Esophagus muscularis mucosa (tissue), 4 donors: ENCODE measurements around the gene PRDX1. TPM values are rescaled to one million over a fixed set of nuclear protein-coding genes. Genes with fewer than 3 reads are reported as not detected.

ENCODE experiments used
- DNase-seq: peaks from one replicate; pipeline ENCODE4 v3.0.0-alpha.2; 2017; ENCODE audit errors: extremely low spot score
- H3K27ac ChIP-seq, 4 donors: fragments of 200-600 bp; sonication (generic); replicated peaks in 1 of 4; 1 replicate in 3 of 4; 2 replicates in 1 of 4; pipeline ENCODE4 v1.5.1; 2016 to 2019; ENCODE audit warnings: mild to moderate bottlenecking in 1 of 4
- H3K27me3 ChIP-seq, 4 donors: fragments of 200-600 bp; sonication (generic); one replicate each; pipeline versions ENCODE4 v1.5.1 to v1.6.0; 2016 to 2019
- H3K36me3 ChIP-seq, 4 donors: fragments of 200-600 bp; sonication (generic); one replicate each; pipeline ENCODE4 v1.5.1; 2016 to 2019
- H3K4me1 ChIP-seq, 4 donors: fragments of 200-600 bp; sonication (generic); one replicate each; pipeline ENCODE4 v1.5.1; 2016 to 2019
- H3K4me3 ChIP-seq, 4 donors: fragments of 200-600 bp; sonication (generic); 1 replicate in 2 of 4; 2 replicates in 2 of 4; pipeline ENCODE4 v1.5.1; 2016 to 2019; ENCODE audit warnings: mild to moderate bottlenecking in 4 of 4, moderate library complexity in 1 of 4
- H3K9me3 ChIP-seq, 4 donors: fragments of 200-600 bp; sonication (generic); 1 replicate in 3 of 4; 2 replicates in 1 of 4; pipeline ENCODE4 v1.5.1; 2016 to 2019
- EP300 ChIP-seq: sonication (generic); formaldehyde crosslinking; IDR thresholded peaks from one replicate; pipeline ENCODE4 v1.6.1; 2017; ENCODE audit warnings: antibody characterized with exemption
- POLR2A ChIP-seq: fragments of 450-650 bp; IDR thresholded peaks from one replicate; pipeline ENCODE4 v1.6.1; 2017; ENCODE audit warnings: antibody characterized with exemption, moderate library complexity, mild to moderate bottlenecking, low read depth
- POLR2AphosphoS5 ChIP-seq, 2 donors: sonication (generic); formaldehyde crosslinking; IDR thresholded peaks; one replicate each; pipeline ENCODE4 v1.6.1; 2017; ENCODE audit warnings: antibody characterized with exemption in 2 of 2
- WGBS: methylation state at CpG from one replicate; pipeline ENCODE4 v1.1.5; 2018; 5-methylcytosine and 5-hydroxymethylcytosine counted together
- intact Hi-C: fragments of 100-400 bp; cut with DNase I; formaldehyde crosslinking; loops from one replicate; pipeline ENCODE4 v1.15.1; 2023
- total RNA-seq, 4 donors: library from RNA; depleted of rRNA; stranded (reverse); fragments of >200 nt; gene quantifications; one replicate each; pipeline versions ENCODE4 v1.1.0 to v1.2.1, GENCODE V29; 2016
- TF ChIP-seq, protein P1 (sequence below), 3 experiments: fragments of 200-600 bp in 2 of 3; fragments of 450-650 bp in 1 of 3; sonication (generic) in 2 of 3; IDR thresholded peaks; one replicate each; pipeline ENCODE4 v1.5.1; 2017 to 2019; ENCODE audit warnings: antibody characterized with exemption in 3 of 3, mild to moderate bottlenecking in 2 of 3, moderate library complexity in 1 of 3

PRDX1 gene
- total RNA-seq, 4 donors from 2014 or later, result 244 to 349 (median 321) TPM

DNA sequence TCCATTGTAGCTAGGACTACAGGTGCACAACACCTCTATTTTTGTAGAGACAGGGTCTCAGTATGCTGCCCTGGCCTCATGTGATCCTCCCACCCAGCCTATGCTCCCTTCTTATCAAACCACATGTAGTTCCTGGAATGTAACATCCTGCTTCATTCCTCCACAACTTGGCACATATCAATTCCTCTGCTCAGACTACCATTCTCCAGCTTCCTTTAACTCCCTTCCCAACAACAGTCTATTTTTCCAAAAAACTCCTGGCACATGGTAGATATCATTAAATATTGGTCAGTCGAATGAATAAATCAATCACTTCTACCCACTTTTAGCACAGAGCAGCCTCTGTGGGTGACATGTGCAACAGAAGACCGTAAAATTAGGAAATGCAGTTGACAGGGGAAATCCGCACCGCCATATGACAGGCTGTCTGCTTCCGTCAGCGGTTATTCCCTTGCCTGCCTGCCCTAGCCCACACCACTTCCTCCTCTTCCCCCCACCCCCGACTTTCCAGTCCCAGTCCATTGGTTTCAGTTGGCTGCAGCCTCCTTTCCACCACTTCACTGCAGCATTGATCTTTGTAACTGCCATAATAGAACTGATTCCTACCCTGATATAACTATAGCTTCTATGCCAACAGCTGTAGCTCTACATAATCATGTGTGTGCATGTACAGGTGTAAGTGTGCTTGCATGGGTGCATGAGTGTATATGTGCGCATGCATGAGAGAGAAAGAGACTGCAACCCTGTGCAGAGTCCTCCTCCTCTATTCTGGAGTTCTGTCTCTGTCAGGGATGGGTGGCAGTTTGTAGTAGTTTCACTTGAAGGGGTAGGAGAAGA is 22.1 kb upstream of the PRDX1 start:
- Histone ChIP-seq H3K36me3 (no peaks in the 10 kb centered on the region), H3K4me1 (peaks cover 0 to 17% (median 8%) of the 10 kb centered on the region in 4 donors), H3K4me3 (no peak overlapping the region), H3K9me3 (no peaks in the 10 kb centered on the region), H3K27me3 (peaks cover 0 to 6% (median 0%) of the 10 kb centered on the region in 4 donors), H3K27ac (peak overlapping the region in 1 of 4 donors; percentile 33)
- WGBS, result 41% methylated on average over 8 of the region's 8 CpGs
- intact Hi-C loops, result no loop called here
- peak in 1 of 2 donors; percentile 22 for TF ChIP-seq POLR2AphosphoS5 (IDR thresholded peaks at IDR 0.05)
- TF ChIP-seq, protein P1, sequence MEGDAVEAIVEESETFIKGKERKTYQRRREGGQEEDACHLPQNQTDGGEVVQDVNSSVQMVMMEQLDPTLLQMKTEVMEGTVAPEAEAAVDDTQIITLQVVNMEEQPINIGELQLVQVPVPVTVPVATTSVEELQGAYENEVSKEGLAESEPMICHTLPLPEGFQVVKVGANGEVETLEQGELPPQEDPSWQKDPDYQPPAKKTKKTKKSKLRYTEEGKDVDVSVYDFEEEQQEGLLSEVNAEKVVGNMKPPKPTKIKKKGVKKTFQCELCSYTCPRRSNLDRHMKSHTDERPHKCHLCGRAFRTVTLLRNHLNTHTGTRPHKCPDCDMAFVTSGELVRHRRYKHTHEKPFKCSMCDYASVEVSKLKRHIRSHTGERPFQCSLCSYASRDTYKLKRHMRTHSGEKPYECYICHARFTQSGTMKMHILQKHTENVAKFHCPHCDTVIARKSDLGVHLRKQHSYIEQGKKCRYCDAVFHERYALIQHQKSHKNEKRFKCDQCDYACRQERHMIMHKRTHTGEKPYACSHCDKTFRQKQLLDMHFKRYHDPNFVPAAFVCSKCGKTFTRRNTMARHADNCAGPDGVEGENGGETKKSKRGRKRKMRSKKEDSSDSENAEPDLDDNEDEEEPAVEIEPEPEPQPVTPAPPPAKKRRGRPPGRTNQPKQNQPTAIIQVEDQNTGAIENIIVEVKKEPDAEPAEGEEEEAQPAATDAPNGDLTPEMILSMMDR (IDR thresholded peaks at IDR 0.05), result no peak
- DNase-seq, result no peak

DNA sequence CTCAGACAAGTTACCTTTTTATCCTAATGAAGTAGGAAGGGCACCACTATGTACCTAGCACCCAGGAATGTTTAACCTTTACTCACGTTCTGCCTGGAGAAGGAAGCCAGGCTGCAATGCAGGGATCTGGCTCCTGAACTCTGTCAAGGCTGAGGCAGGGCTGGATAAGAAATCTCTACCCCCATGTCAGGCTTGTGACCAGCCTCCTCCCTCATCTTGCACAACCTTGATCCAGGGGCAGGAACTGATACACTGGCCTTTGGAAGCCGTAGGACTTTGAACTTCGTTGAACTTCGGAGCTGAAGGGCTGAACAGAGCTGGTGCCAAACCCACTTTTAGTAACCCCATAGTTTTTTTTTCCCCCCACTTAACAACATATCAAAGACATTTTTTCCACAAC is 20.9 kb upstream of the PRDX1 start:
- no peak for TF ChIP-seq POLR2AphosphoS5 (IDR thresholded peaks at IDR 0.05)
- TF ChIP-seq EP300, result no peak
- TF ChIP-seq POLR2A, result no peak
- TF ChIP-seq, protein P1 (IDR thresholded peaks at IDR 0.05), result no peak
- Histone ChIP-seq H3K36me3 (no peaks in the 10 kb centered on the region), H3K27me3 (peaks cover 0 to 6% (median 0%) of the 10 kb centered on the region in 4 donors), H3K27ac (no peak overlapping the region), H3K9me3 (no peaks in the 10 kb centered on the region), H3K4me1 (peaks cover 0 to 17% (median 8%) of the 10 kb centered on the region in 4 donors), H3K4me3 (no peak overlapping the region)
- intact Hi-C loops, result no loop called here
- 72% methylated on average over 4 of the region's 4 CpGs for WGBS
- no peak for DNase-seq

DNA sequence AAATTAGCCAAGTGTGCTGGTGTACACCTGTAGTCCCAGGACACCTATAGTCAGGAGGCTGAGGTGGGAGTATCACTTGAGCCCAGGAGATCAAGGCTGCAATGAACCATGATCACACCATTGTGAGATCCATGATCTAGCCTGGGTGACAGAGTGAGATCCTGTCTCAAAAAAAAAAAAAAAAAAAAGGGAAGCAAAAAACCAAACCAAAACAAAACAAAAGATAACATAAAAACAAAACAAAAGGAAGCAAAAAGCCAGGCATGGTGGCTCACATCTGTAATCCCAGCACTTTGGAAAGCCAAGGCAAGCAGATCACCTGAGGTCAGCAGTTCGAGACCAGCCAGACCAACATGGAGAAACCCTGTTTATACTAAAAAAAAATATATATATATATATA is 19.5 kb upstream of the PRDX1 start:
- H3K27me3 ChIP-seq, result peaks cover 0 to 6% (median 0%) of the 10 kb centered on the region in 4 donors
- H3K4me1 ChIP-seq, result peaks cover 0 to 17% (median 8%) of the 10 kb centered on the region in 4 donors
- no peak overlapping the region for H3K27ac ChIP-seq
- 96% methylated on average over 1 of the region's 1 CpG for WGBS
- TF ChIP-seq, protein P1 (IDR thresholded peaks at IDR 0.05), result no peak
- TF ChIP-seq EP300 (no peak), POLR2AphosphoS5 (IDR thresholded peaks at IDR 0.05) (no peak), POLR2A (no peak)
- no peaks in the 10 kb centered on the region for H3K36me3 ChIP-seq
- H3K9me3 ChIP-seq, result no peaks in the 10 kb centered on the region
- intact Hi-C loops, result no loop called here
- no peak for DNase-seq
- no peak overlapping the region for H3K4me3 ChIP-seq

DNA sequence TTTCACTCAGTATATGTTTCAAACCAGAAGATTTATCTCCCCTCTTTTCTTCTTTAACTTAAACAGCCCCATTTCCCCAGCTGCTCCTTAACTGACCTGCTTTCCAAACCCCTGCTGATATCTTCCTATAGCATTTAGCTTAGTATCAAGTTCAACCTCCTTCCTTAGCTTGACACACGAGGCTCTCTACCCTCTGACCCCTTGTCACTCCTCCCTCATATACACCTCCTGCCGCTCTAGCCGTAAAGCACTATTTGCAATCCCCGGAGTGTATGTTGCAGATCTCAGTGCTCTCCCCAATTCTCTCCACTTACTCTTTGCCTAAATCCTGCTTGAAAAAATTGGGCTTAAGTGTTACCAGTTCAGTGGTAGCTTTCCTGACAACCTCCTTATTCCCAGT is 15.2 kb upstream of the PRDX1 start:
- H3K4me3 ChIP-seq, result no peak overlapping the region
- no peaks in the 10 kb centered on the region for H3K9me3 ChIP-seq
- no peaks in the 10 kb centered on the region for H3K27me3 ChIP-seq
- TF ChIP-seq POLR2A (no peak), EP300 (no peak), POLR2AphosphoS5 (IDR thresholded peaks at IDR 0.05) (no peak)
- TF ChIP-seq, protein P1 (IDR thresholded peaks at IDR 0.05), result no peak
- no peak overlapping the region for H3K27ac ChIP-seq
- 67% methylated on average over 4 of the region's 4 CpGs for WGBS
- intact Hi-C loops, result no loop called here
- H3K4me1 ChIP-seq, result no peaks in the 10 kb centered on the region
- H3K36me3 ChIP-seq, result no peaks in the 10 kb centered on the region
- no peak for DNase-seq
